Cardiac muscle cell (in vitro differentiated cells and primary cell): ENCODE results near the gene THOC1. TPM values are rescaled to one million over a fixed set of nuclear protein-coding genes. Genes with fewer than 3 reads are reported as not detected.

Experiments
- DNase-seq, 2 donors: peaks; one replicate each; pipeline versions ENCODE4 v3.0.0 to v3.0.0-alpha.2; 2010 to 2017; ENCODE audit warnings: low read depth in 1 of 2, low spot score in 1 of 2
- H3K27ac ChIP-seq: fragments of 200-600 bp; sonication (generic); 2 replicates; pipeline ENCODE4 v1.5.1; 2016
- H3K27me3 ChIP-seq: fragments of 200-600 bp; sonication (generic); 2 replicates; pipeline ENCODE4 v1.6.0; 2016; ENCODE audit warnings: control low read depth
- H3K36me3 ChIP-seq: fragments of 200-600 bp; sonication (generic); 2 replicates; pipeline ENCODE4 v1.5.1; 2016; ENCODE audit warnings: control low read depth
- H3K4me1 ChIP-seq: fragments of 200-600 bp; sonication (generic); 2 replicates; pipeline ENCODE4 v1.8.1; 2017; ENCODE audit warnings: low read depth, mild to moderate bottlenecking, mixed run types
- H3K4me3 ChIP-seq: fragments of 200-600 bp; sonication (generic); 2 replicates; pipeline ENCODE4 v1.5.1; 2016; ENCODE audit warnings: mild to moderate bottlenecking
- H3K9me3 ChIP-seq: fragments of 200-600 bp; sonication (generic); 2 replicates; pipeline ENCODE4 v1.5.1; 2017; ENCODE audit warnings: low read depth, mild to moderate bottlenecking, control low read depth
- CTCF ChIP-seq: IDR thresholded peaks from 2 replicates; pipeline ENCODE4 v1.5.1; 2012; ENCODE audit warnings: low read depth, mild to moderate bottlenecking, low read length
- polyA plus RNA-seq: library from polyadenylated mRNA; unstranded; fragments of >200 nt; fragmentation: Nextera tagmentation; extraction: Ambion mirVana; gene quantifications from 2 replicates; pipeline ENCODE4 v1.2.1, GENCODE V29; 2016
- total RNA-seq: library from RNA; depleted of rRNA; stranded (reverse); fragments of >200 nt; gene quantifications from 2 replicates; pipeline ENCODE4 v1.2.3, GENCODE V29; 2016

THOC1 gene
- total and polyA plus RNA-seq, 2 experiments from 2014 or later: 46.2 to 88.5 TPM

GRCh38 chr18:217532-218336 lies 50.1 kb downstream of the THOC1 start:
- Histone ChIP-seq H3K36me3 (peaks cover 72% of the 10 kb centered on the region), H3K9me3 (no peaks in the 10 kb centered on the region), H3K4me3 (no peak overlapping the region), H3K27me3 (no peaks in the 10 kb centered on the region), H3K27ac (peak overlapping the region; percentile 64), H3K4me1 (no peaks in the 10 kb centered on the region)
- no peak for TF ChIP-seq CTCF
- DNase-seq: no peak

- H3K36me3 ChIP-seq: peaks cover 79% of the 10 kb centered on the region
- no peaks in the 10 kb centered on the region for H3K4me1 ChIP-seq
- H3K4me3 ChIP-seq: no peak overlapping the region
- peak overlapping the region; percentile 64 for H3K27ac ChIP-seq
- no peaks in the 10 kb centered on the region for H3K27me3 ChIP-seq
- TF ChIP-seq CTCF: no peak
- DNase-seq: no peak
- H3K9me3 ChIP-seq: no peaks in the 10 kb centered on the region
Observed at GRCh38 chr18:215448-216010, 52.3 kb downstream of the THOC1 start.

GRCh38 chr18:213966-214365 lies 53.9 kb downstream of the THOC1 start:
- H3K36me3 ChIP-seq: peaks cover 81% of the 10 kb centered on the region

GRCh38 chr18:213505-213904 lies 54.3 kb downstream of the THOC1 start:
- H3K27ac ChIP-seq: peak overlapping the region; percentile 53
- H3K9me3 ChIP-seq: no peaks in the 10 kb centered on the region
- H3K27me3 ChIP-seq: no peaks in the 10 kb centered on the region
- no peak overlapping the region for H3K4me3 ChIP-seq
- no peak for TF ChIP-seq CTCF
- H3K36me3 ChIP-seq: peaks cover 77% of the 10 kb centered on the region
- DNase-seq: no peak
- H3K4me1 ChIP-seq: no peaks in the 10 kb centered on the region

More at GRCh38 chr18:213966-214365, 53.9 kb downstream of the THOC1 start:
- H3K4me3 ChIP-seq: no peak overlapping the region
- H3K4me1 ChIP-seq: no peaks in the 10 kb centered on the region
- DNase-seq: no peak
- H3K27ac ChIP-seq: peak overlapping the region; percentile 53
- no peaks in the 10 kb centered on the region for H3K9me3 ChIP-seq
- no peak for TF ChIP-seq CTCF
- no peaks in the 10 kb centered on the region for H3K27me3 ChIP-seq

- peak in 1 of 2 donors; percentile 9 for DNase-seq
- Histone ChIP-seq H3K27me3 (no peaks in the 10 kb centered on the region), H3K36me3 (peaks cover 70% of the 10 kb centered on the region), H3K27ac (no peak overlapping the region), H3K4me1 (no peaks in the 10 kb centered on the region), H3K9me3 (no peaks in the 10 kb centered on the region), H3K4me3 (no peak overlapping the region)
- no peak for TF ChIP-seq CTCF
Observed at GRCh38 chr18:212780-213179, 55.1 kb downstream of the THOC1 start.
